Fibroblast of skin of left biceps (primary cell): Measurements from ENCODE around the gene CNGB1.
"Not testable (repeated sequence)": the region's sequence is repeated elsewhere in the genome, so short reads cannot be mapped to it uniquely, and the experiment has no call there.

Experiments used
- DNase-seq, 2 experiments: peaks; one replicate each; pipeline ENCODE4 v3.0.0-alpha.2; 2013; ENCODE audit warnings: low read depth in 2 of 2

CNGB1 gene

DNA sequence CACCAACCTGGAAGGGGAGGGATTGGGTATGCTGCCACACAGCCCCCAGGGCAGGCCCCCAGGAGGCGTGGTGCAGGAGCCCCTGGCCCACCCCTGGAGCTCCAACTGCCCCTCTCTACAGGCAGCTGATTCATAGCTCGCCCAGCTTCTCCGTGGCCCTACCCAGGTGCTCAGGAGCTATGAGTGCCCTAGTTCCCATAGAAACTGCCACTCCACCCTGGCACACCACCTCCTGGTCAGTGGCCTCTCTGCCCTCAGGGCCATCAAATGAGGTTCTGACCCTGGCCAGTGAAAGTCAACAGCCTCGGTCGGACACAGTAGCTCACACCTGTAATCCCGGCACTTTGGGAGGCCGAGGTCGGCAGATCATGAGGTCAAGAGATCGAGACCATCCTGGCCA is 18.0 kb downstream of the CNGB1 start:
- DNase-seq, result no peak

- no peak for DNase-seq
Observed at GRCh38 chr16:57951204-57951960, 19.5 kb downstream of the CNGB1 start.

DNA sequence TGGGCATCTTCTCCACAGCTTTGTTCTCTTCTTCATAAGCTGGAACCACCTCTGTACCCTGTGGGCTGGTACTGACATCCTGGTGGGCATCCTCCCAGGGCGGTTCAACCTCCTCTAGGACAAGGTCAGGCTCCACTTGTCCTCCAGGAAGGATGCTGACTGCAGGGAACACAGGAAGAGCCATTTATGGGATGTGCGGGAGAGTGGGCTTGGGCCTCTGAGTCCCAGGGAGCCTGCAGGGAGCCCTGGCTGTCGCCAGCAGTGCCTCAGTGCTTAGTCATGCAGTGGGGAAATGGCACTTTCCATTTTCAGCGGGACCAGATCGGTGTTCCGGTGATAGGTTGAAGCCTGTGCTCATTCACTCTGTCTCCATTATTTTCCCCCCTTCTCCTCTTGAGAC is 20.5 kb downstream of the CNGB1 start:
- no peak for DNase-seq

- DNase-seq, result no peak
Observed at GRCh38 chr16:57949595-57950238, 21.2 kb downstream of the CNGB1 start.

DNA sequence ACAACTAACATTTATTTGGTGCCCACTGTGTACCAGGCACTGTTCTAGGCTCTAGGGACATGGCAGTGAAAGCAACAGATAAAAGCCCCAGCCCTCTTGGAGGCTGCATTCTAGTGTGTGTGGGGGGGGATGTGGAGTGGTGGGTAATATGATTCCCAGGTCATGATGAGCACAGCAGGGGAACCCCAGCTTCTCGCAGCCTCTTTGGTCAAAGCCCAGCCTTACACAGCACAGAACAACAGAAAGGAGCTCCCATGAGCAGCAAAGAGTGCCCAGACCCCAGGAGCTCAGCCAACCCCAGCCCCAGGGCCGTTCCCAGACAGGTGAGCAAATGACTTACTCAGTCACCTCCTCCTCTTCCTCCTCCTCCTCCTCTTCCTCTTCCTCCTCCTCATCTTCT is 21.9 kb downstream of the CNGB1 start:
- no peak for DNase-seq

DNA sequence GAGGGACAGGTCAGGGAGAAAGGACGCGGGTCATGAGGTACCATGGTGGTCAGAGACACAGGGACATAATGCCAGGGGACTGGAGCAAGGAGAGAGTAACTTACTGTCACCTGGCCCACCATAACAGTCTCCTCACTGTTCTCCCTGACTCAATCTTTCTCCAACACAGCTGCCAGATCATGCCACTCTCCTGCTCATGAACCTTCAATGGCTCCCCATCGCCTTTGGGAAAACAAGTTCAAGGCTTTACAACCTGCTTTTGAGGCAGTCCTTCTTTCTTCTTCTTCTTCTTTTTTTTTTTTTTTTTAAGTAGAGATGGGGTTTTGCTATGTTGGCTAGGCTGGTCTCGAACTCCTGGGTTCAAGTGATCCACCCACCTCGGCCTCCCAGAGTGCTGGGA is 22.9 kb downstream of the CNGB1 start:
- no peak for DNase-seq

- no peak for DNase-seq
Observed at GRCh38 chr16:57947261-57947660, 23.7 kb downstream of the CNGB1 start.

- DNase-seq, result no peak
Observed at GRCh38 chr16:57946181-57946801, 24.6 kb downstream of the CNGB1 start.

DNA sequence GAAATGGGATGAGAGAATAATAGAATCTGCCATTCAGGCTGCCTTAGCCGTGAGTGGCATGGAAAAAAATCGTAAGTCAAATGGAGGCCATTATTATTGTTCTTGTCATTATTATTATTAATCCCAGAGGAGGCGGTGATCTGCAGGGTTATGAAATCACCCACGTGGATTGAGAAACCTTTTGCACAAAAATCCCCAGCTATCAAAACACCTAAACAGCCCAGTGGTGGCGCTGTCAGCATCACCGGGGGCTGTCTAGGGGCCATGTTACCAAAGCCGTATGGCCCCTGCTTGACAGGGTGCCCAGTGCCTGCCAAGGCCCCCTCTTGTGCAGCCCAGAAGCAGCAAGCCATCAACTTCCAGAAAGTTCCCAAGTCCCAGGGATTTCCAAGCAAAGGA is 25.2 kb downstream of the CNGB1 start:
- no peak for DNase-seq

DNA sequence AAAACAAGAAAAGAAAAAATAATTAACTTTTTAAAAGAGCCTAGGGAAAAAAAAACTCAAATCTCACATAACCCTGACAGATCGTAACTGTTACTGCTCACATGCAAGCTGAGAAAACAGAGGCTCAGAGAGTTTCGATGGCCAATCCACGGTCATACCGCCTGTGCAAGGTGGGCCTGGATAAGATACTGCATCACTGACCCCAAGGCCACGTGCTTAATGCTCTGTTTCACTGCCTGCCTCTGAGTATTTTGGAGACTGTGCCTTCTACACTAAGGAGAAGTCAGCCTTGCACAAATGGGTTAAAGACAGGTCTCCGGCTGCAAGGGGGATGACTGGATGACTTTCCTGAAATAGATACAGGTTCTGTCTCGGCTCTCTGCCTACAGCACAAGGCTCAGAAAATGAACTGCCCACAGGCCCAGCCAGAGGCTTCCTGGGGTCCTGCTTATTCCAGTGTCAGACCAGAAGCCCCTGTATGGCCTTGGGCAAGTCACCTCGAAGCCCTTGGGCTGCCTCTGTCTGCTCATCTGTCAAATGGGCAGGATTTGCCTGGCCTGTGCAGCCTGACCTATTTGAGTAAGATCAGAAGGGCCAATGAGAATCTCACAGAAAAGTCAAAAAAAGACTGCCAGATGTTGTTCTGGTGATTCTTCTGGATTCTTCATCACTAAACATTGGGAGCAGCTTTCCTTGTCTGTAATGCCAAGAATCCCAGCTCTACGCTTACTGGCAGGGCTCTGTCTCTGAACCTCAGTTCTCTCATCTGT is 25.8 kb downstream of the CNGB1 start:
- no peak for DNase-seq

- not testable (repeated sequence) for DNase-seq
Observed at GRCh38 chr16:57943381-57943780, 27.5 kb downstream of the CNGB1 start.

DNA sequence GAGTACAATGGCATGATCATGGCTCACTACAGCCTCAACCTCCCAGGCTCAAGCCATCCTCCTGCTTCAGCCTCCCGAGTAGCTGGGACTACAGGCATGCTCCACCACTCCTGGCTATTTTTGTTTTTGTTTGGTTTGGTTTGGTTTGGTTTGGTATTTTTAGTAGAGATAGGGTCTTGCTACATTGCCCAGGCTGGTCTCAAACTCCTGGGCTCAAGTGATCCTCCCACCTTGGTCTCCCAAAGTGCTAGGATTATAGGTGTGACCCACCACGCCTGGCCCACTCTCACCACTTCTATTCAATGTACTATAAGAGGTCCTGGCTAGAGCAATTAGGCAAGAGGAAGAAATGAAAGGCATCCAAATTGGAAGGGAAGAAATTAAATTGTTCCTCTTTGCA is 29.0 kb downstream of the CNGB1 start:
- DNase-seq, result not testable (repeated sequence)

- DNase-seq, result no peak
Observed at GRCh38 chr16:57941016-57941664, 29.8 kb downstream of the CNGB1 start.

DNA sequence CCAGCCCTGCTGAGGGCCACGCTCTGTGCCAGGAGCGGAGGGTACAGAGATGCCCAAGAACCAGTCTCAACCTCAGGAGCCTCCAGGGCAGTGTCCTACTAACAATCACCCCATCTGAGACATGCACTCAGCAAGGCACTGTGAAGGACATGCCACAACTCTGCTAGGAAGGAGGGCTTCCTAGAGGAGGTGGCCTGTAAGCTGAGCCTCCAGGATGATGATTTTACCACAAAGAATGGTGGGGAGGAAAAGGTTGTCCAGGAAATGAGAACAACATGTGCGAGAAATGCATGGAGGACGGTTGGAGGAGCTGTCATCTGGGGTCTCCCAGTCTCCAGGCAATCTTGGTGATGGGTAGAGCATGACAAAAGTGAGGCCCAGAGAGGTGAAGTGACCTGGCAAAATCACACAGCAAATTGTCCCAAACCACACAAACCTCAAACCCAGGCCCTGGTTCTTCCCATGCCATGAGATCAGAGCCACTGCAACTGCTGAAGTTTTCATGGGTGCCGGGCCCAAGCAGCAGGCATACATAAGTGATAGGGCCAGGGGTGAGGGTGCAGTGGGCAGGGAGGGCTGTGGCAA is 30.5 kb downstream of the CNGB1 start:
- DNase-seq, result no peak

- DNase-seq, result no peak
Observed at GRCh38 chr16:57939872-57940224, 31.1 kb downstream of the CNGB1 start.

DNA sequence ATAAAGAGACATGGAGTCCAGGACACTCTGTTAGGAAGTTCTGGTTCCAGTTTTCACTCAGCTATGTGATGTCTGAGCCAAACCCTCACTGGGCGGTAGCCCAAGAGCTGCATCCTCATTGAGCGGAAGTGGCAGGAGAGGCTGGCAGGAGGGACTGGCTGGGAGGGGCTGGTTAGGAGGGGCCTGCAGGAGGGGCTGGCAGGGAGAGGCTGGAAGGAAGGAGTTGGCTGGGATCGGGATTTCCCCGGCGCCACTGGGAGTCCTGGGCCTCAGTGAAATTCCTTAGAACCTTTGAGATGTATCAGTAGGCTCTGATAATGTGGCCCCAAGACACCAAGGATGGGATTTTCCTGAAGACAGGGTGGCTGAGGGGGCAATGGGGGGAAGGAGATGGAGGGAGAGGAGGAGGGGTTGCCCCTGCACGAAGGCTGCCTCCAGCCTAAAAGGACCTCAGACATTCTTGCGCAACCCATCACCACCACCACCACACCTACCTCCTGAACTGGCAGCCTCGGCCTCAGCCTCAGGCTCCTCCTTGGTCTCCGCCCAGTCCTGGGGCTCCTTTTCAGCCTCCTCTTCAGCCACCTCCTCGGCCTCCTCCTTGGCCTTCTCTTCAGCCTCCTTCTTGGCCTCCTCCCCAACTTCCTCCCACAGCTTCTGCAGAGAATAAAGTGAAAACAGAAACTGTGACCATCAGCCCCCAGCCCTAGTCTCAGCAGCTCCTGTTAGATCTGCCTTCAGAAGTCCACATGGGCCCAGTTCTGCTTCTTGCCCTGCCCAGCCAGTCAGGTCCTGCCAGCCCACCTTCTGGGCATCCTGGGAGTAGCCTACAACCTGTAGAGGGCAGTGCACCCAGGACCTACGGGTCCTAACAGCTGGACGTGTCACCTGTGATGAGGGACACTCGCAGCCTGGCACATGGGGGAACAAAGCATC is 31.7 kb downstream of the CNGB1 start:
- peak; percentile 11 to 15 for DNase-seq

GRCh38 chr16:57938484-57938883 is 32.4 kb downstream of the CNGB1 start:
- no peak for DNase-seq

GRCh38 chr16:57937861-57938260 is 33.1 kb downstream of the CNGB1 start:
- DNase-seq, result no peak

DNA sequence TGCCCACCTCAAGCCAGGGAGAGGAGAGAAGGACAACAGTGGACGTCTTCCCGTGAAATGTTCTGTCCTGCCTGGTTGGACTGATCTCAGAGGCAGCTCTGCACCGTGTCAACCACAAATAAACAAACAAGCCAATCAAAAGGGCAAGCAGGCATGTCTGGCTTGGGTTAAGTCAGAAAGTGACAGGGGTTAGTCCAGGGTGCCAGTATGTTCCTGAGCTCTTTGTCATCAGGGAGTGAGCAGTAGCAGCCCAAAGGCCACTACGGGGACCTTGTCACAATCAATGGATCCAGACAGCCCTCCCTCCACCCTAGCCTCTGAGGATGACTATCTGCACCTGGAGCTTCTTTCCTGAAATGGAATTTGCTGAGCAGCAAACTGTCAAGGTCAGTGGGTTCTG is 35.0 kb downstream of the CNGB1 start:
- DNase-seq, result no peak

DNA sequence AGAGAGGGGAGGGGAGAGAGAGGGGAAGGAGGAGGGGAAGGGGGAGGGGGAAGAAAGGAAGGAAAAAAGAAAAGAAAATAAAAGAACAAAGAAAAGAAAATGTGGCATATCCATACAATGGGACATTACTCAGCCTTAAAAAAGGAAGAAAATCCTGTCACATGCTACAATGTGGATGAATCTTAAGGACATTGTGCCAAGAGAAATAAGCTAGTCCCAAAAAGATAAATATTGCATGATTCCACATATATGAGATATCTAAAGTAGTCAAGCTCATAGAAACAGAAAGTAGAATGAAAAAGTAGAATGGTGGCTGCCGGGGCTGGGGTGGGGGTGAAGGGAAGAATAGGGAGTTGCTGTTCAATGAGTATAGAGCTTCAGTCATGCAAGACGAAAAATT is 40.4 kb downstream of the CNGB1 start:
- DNase-seq, result no peak
